ENCODE results near the gene PIH1D2.

The PIH1D2 gene

DNA sequence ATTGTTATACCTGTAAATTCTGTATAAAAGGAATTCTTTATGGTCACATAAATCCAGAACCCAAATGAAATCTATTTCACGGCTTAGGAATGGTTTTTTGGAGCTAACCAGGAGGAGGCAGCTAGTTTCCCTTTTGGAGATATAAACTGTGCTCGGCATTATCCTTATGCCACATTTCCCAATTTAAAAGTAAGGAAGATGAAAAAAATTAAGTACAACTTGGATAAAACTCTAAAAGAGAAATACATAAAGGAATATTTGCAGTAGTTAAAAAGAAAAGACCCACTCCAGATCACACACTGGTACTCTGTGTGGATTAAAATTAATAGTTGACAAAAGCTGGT is 30.9 kb downstream of the PIH1D2 start:
- H3K4me2 ChIP-seq (ENCODE audit: low read length) = no peak overlapping the region
- TF ChIP-seq, protein P1, sequence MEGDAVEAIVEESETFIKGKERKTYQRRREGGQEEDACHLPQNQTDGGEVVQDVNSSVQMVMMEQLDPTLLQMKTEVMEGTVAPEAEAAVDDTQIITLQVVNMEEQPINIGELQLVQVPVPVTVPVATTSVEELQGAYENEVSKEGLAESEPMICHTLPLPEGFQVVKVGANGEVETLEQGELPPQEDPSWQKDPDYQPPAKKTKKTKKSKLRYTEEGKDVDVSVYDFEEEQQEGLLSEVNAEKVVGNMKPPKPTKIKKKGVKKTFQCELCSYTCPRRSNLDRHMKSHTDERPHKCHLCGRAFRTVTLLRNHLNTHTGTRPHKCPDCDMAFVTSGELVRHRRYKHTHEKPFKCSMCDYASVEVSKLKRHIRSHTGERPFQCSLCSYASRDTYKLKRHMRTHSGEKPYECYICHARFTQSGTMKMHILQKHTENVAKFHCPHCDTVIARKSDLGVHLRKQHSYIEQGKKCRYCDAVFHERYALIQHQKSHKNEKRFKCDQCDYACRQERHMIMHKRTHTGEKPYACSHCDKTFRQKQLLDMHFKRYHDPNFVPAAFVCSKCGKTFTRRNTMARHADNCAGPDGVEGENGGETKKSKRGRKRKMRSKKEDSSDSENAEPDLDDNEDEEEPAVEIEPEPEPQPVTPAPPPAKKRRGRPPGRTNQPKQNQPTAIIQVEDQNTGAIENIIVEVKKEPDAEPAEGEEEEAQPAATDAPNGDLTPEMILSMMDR (IDR thresholded peaks at IDR 0.05; ENCODE audit: low read length) = no peak
- no peak for TF ChIP-seq EZH2 (IDR thresholded peaks at IDR 0.05; ENCODE audit: borderline replicate concordance, low read length)
- H3K4me3 ChIP-seq (ENCODE audit: low read depth, low read length, poor library complexity, severe bottlenecking) = no peak overlapping the region
- no peak overlapping the region for H3K27ac ChIP-seq (ENCODE audit: low read depth, low read length, poor library complexity, severe bottlenecking)
- no peak overlapping the region for H2AFZ ChIP-seq (ENCODE audit: low read length)
- no peaks in the 10 kb centered on the region for H4K20me1 ChIP-seq (ENCODE audit: insufficient read depth, low read length)
- H3K27me3 ChIP-seq (ENCODE audit: insufficient read depth, low read length) = no peaks in the 10 kb centered on the region
- no peaks in the 10 kb centered on the region for H3F3A ChIP-seq (ENCODE audit: insufficient read depth, low read length)
- peaks cover 96% of the 10 kb centered on the region for H3K36me3 ChIP-seq (ENCODE audit: insufficient read depth, low read length)
- no peaks in the 10 kb centered on the region for H3K9me2 ChIP-seq (ENCODE audit: low read depth, low read length)
- no peaks in the 10 kb centered on the region for H3K9me3 ChIP-seq (ENCODE audit: low read length)
- no peak overlapping the region for H3K9ac ChIP-seq (ENCODE audit: low read length)
- H3K4me1 ChIP-seq (ENCODE audit: insufficient read depth, low read length, severe bottlenecking) = no peaks in the 10 kb centered on the region
- peaks cover 6% of the 10 kb centered on the region; the same call in 1 of the 2 replicates for H3K79me2 ChIP-seq (ENCODE audit: insufficient read depth, low read length)

DNA sequence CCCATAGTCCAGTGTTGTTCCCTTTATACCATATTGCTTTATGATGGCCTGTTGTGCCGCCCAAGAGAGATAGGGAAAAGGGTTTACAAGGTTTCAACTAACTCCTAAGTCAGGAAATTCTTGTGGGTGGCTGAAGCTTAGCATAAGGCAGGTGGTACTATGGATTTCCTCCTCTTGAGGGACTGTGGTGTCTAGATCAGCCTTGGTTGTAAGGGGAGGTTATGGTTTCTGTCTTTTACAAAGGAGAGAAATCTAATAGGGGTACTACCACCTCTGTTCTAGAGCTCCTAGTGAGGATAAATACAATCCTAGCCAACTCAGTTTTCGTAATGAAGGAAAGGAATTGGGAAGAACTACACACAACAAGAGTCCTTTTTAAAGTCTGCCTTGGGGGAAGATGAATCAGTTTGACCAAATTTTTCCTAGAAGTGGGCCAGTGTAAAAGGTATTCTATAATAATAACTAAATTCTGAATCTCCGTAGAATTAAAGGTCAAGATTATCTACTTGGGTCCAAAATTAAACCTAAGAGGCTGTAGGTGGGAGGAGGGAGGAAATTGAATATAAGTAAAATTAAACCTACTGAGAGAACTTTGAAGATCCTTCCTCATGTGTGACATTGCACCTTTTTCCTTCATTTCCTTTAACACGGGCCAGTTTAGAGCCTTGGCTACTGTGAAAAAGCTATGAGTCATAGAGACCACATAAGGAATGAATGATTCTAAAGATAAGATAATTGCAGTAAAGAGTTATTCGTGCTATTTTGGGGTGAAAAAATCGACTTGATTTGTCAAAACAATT is 31.5 kb downstream of the PIH1D2 start:
- H3K9ac ChIP-seq (ENCODE audit: low read length) = no peak overlapping the region
- H3K79me2 ChIP-seq (ENCODE audit: insufficient read depth, low read length) = peaks cover 6% of the 10 kb centered on the region; the same call in 1 of the 2 replicates
- no peak for TF ChIP-seq EZH2 (IDR thresholded peaks at IDR 0.05; ENCODE audit: borderline replicate concordance, low read length)
- TF ChIP-seq, protein P1 (IDR thresholded peaks at IDR 0.05; ENCODE audit: low read length) = no peak
- peaks cover 96% of the 10 kb centered on the region for H3K36me3 ChIP-seq (ENCODE audit: insufficient read depth, low read length)
- no peaks in the 10 kb centered on the region for H3K9me2 ChIP-seq (ENCODE audit: low read depth, low read length)
- H3K4me3 ChIP-seq (ENCODE audit: low read depth, low read length, poor library complexity, severe bottlenecking) = no peak overlapping the region
- H3K4me2 ChIP-seq (ENCODE audit: low read length) = no peak overlapping the region
- no peaks in the 10 kb centered on the region for H3F3A ChIP-seq (ENCODE audit: insufficient read depth, low read length)
- no peaks in the 10 kb centered on the region for H4K20me1 ChIP-seq (ENCODE audit: insufficient read depth, low read length)
- H3K4me1 ChIP-seq (ENCODE audit: insufficient read depth, low read length, severe bottlenecking) = no peaks in the 10 kb centered on the region
- H3K27ac ChIP-seq (ENCODE audit: low read depth, low read length, poor library complexity, severe bottlenecking) = no peak overlapping the region
- H3K9me3 ChIP-seq (ENCODE audit: low read length) = no peaks in the 10 kb centered on the region
- H2AFZ ChIP-seq (ENCODE audit: low read length) = no peak overlapping the region
- H3K27me3 ChIP-seq (ENCODE audit: insufficient read depth, low read length) = no peaks in the 10 kb centered on the region

DNA sequence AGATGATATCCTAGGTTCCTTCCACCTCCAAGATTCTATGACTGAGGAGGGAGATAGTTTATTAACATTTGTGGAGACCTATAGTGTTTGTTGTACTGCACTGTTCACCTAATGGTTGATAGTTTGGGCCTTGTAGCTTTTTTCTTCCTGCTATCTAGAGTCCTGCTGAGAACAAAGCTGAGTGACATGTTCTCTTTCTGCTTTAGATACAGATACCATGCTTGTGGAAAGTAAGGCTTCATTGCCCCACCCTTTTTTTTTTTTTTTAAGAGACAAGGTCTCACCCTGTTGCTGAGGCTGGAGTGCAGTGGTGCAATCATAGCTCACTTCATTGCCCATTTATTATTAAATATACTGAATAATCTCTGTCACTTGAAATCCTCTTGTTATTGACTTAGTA is 36.3 kb downstream of the PIH1D2 start:
- TF ChIP-seq EZH2 (IDR thresholded peaks at IDR 0.05; ENCODE audit: borderline replicate concordance, low read length) = no peak
- TF ChIP-seq, protein P1 (IDR thresholded peaks at IDR 0.05; ENCODE audit: low read length) = no peak
- no peaks in the 10 kb centered on the region for H3K9me2 ChIP-seq (ENCODE audit: low read depth, low read length)
- H3K4me2 ChIP-seq (ENCODE audit: low read length) = no peak overlapping the region
- peaks cover 84% of the 10 kb centered on the region for H3K36me3 ChIP-seq (ENCODE audit: insufficient read depth, low read length)
- H3K27me3 ChIP-seq (ENCODE audit: insufficient read depth, low read length) = no peaks in the 10 kb centered on the region
- no peak overlapping the region for H3K4me3 ChIP-seq (ENCODE audit: low read depth, low read length, poor library complexity, severe bottlenecking)
- no peak overlapping the region for H3K9ac ChIP-seq (ENCODE audit: low read length)
- no peak overlapping the region for H3K27ac ChIP-seq (ENCODE audit: low read depth, low read length, poor library complexity, severe bottlenecking)
- no peaks in the 10 kb centered on the region for H3K9me3 ChIP-seq (ENCODE audit: low read length)
- peaks cover 4% of the 10 kb centered on the region; the same call in 1 of the 2 replicates for H3K79me2 ChIP-seq (ENCODE audit: insufficient read depth, low read length)
- H3K4me1 ChIP-seq (ENCODE audit: insufficient read depth, low read length, severe bottlenecking) = no peaks in the 10 kb centered on the region
- H3F3A ChIP-seq (ENCODE audit: insufficient read depth, low read length) = no peaks in the 10 kb centered on the region
- no peak overlapping the region for H2AFZ ChIP-seq (ENCODE audit: low read length)
- no peaks in the 10 kb centered on the region for H4K20me1 ChIP-seq (ENCODE audit: insufficient read depth, low read length)
